HG02763 (cell line): ENCODE results near the gene GID8.

Experiments
- ATAC-seq: cut with Tn5 transposase; IDR thresholded peaks from one replicate; pipeline ENCODE4 v1.9.1; 2021; ENCODE audit warnings: mild to moderate bottlenecking, moderate library complexity; ENCODE audit not compliant: unreplicated experiment

Gene GID8

GRCh38 chr20:62968378-62969178, 30.6 kb downstream of the GID8 start:
- ATAC-seq, result no peak

GRCh38 chr20:62969179-62969760, 31.3 kb downstream of the GID8 start:
- no peak for ATAC-seq

- no peak for ATAC-seq
Measured at GRCh38 chr20:62969939-62970306, 32.0 kb downstream of the GID8 start.

- no peak for ATAC-seq
Measured at GRCh38 chr20:62970307-62971210, 32.6 kb downstream of the GID8 start.

GRCh38 chr20:62971211-62971949, 33.4 kb downstream of the GID8 start:
- no peak for ATAC-seq

GRCh38 chr20:62971950-62972844, 34.2 kb downstream of the GID8 start:
- peak; percentile 77 for ATAC-seq

- ATAC-seq, result no peak
Measured at GRCh38 chr20:62972845-62973745, 35.1 kb downstream of the GID8 start.

GRCh38 chr20:62975251-62975760, 37.4 kb downstream of the GID8 start:
- ATAC-seq, result no peak

GRCh38 chr20:62975812-62976508, 38.0 kb downstream of the GID8 start:
- no peak for ATAC-seq

- no peak for ATAC-seq
Measured at GRCh38 chr20:62976886-62977285, 38.9 kb downstream of the GID8 start.

GRCh38 chr20:62977613-62978560, 39.9 kb downstream of the GID8 start:
- ATAC-seq, result peak; percentile 52

GRCh38 chr20:62978561-62978943, 40.6 kb downstream of the GID8 start:
- ATAC-seq, result no peak

GRCh38 chr20:62979310-62979709, 41.4 kb downstream of the GID8 start:
- no peak for ATAC-seq

GRCh38 chr20:62979876-62980373, 42.0 kb downstream of the GID8 start:
- ATAC-seq, result no peak

GRCh38 chr20:62980380-62980960, 42.5 kb downstream of the GID8 start:
- ATAC-seq, result no peak

GRCh38 chr20:62980970-62981369, 43.0 kb downstream of the GID8 start:
- no peak for ATAC-seq
